ENCODE data around the gene PKNOX2. TPM values are rescaled to one million over a fixed set of nuclear protein-coding genes. Genes with fewer than 3 reads are reported as not detected.

PKNOX2 gene
- total and polyA plus RNA-seq, 2 of the 8 experiments (the other 6 are each of a cell fraction or from before 2014, with no cell fraction given), result 2.0 TPM

DNA sequence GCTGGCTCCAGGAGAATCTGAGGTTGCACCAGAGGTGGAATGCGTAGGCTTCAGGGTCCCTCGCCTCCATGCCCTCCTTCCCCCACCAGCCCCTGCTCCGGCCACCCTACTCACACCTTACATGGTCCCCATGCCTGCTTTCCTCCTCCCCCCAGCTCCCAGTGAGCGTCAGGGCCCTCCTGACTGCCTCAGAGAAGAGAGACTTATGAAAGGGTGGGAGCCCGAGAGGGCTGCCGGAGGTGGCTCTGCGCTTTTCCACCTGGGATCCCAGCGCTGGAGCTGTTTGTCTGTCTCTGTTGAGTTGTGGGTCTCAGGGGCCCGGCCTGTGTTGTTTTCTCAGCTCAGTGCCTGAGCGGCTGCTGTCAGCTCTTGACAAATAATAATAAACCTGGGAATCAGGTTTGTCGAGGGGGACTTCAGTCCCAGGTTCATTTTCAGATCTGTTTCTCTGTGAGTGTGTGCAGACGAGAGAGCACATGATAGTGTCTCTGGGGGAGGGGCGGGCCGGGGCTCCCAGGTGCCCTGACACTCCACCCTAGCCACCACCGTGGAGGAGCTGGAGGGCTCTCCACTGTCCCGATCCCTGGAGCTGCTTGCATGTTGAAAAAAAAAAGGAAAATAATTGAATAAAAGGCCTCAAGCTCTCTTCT, 177.9 kb downstream of the PKNOX2 start (continued):
- no peak for TF ChIP-seq ATF3 (IDR thresholded peaks at IDR 0.05; ENCODE audit: insufficient read depth, low read depth, low read length)
- TF ChIP-seq HDAC2 (IDR thresholded peaks at IDR 0.05; ENCODE audit: borderline replicate concordance in 1 of 2, low read depth in 2 of 2, low read length in 2 of 2), result no peak
- TF ChIP-seq CTCF (IDR thresholded peaks at IDR 0.05; ENCODE audit: control extremely low read depth in 1 of 3, insufficient read depth in 1 of 3, low read depth in 1 of 3, low read length in 3 of 3), result no peak
- no peak for TF ChIP-seq SIX5 (IDR thresholded peaks at IDR 0.05; ENCODE audit: low read depth, low read length)
- TF ChIP-seq GTF2F1 (IDR thresholded peaks at IDR 0.05; ENCODE audit: borderline replicate concordance, low read depth, low read length), result no peak

Measured in H1 (cell line).